ENCODE results near the gene SRSF5.

The SRSF5 gene

DNA sequence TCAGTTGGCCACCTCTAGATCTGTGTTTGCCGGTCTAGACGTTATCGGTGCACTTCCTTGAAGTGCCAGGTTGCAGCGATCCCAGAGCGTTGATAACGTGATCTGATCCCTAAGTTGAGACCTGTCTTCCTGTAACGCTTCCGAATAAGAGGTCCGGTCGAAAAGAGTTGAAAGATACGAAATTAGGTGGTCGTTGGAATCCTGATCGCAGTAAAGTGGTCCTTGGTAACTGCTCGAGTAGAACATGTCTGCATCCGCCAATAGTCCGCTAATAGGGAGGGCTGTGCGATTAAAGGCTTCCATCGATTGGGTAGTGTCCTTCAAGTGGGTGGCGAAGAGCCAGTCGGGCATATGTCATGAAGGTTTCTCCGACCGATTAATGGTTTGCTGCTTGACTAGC, 2.7 kb downstream of the SRSF5 start:
- FAIRE-seq: peak; percentile 58
- no peak for DNase-seq (ENCODE audit: insufficient read length, low spot score)

DNA sequence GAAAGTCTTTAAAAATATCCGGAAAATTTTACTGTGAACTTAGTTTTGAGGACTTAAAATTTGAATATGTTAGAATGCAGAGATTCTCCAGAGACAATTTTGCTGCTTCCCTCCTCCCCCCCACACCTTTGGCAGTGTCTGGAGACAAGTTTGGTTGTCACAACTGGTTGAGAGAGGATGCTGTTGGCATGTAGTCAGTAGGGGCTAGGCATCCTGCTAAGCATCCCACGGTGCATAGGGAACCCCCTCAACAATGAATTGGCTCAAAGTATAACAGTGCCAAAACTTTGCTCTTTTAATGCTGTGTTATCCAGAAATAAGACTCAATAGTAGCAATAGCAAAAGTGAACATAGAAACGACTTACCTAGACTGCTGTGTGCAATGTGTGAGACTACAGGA, 3.6 kb downstream of the SRSF5 start:
- DNase-seq (ENCODE audit: insufficient read length, low spot score): no peak
- FAIRE-seq: no peak

DNA sequence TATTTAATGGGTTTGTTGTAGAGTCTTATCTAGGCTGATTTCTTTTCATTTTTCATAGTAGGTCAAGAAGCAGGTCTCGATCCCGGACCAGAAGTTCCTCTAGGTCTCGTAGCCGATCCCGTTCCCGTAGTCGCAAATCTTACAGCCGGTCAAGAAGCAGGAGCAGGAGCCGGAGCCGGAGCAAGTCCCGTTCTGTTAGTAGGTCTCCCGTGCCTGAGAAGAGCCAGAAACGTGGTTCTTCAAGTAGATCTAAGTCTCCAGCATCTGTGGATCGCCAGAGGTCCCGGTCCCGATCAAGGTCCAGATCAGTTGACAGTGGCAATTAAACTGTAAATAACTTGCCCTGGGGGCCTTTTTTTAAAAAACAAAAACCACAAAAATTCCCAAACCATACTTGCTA, 4.2 kb downstream of the SRSF5 start:
- DNase-seq (ENCODE audit: insufficient read length, low spot score) (no peak), FAIRE-seq (no peak)

DNA sequence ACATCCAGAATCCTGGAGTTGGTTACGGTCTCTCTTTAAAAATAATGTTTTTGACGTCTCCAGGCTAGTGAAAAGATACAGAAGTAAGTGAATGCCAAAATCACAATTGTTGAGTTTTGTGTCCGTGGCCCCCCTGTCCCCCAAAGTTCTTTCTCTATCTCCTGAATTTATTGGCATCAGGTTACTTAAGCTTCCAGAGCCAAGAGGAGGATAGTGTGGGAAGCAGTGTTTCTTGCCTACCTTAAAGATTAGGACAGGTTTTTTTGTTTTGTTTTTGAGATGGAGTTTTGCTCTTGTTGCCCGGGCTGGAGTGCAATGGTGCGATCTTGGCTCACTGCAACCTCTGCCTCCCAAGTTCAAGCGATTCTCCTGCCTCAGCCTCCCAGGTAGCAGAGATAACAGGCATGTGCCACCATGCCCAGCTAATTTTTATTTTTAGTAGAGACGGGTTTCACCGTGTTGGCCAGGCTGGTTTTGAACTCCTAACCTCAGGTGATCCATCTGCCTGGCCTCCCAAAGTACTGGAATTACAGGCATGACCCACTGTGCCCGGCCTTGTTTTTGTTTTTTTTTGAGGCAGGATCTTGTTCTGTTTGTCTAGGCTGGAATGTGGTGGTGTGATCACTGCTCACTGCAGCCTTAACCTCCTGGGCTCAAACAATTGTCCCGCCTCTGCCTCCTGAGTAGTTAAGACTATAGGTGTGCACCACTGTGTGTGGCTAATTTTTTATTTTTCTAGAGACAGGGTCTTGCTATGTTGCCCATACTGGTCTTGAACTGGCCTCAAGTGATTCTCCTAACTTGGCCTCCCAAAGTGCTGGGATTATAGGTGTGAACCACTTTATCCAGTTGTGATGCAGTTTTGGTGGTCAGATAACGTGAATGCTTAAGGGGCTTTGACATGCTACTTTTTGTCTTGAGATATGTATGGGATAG, 5.4 kb downstream of the SRSF5 start:
- DNase-seq (ENCODE audit: insufficient read length, low spot score) (no peak), FAIRE-seq (peak; percentile 88)

DNA sequence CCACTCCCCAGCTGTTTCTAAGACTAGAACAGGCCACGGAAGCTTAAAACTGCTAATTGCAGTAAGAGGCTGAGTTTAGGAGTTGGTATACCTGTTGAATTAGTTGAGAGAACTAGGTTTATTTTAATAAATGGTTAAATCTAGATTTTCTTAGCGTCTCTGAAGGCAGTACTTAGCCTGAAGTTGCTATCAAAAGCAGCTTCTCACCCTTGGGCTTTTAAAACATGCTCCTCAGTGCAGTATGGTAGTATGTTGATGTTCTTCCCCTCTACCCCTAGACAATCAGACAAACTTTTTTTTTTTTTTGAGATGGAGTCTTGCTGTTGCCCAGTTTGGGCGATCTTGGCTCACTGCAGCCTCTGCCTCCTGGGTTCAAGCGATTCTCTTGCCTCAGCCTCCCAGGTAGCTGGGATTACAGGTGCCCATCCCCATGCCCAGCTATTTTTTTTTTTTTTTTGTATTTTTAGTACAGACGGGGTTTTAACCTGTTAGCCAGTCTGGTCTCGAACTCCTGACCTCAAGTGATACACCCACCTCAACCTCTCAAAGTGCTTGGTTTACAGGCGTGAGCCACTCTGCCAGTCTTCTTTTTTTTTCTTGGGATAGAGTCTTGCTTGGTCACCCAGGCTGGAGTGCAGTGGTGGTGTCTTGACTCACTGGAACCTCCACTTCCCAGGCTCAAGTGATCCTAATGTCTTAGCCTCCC, 6.8 kb downstream of the SRSF5 start:
- FAIRE-seq: peak; percentile 40
- DNase-seq (ENCODE audit: insufficient read length, low spot score): no peak

DNA sequence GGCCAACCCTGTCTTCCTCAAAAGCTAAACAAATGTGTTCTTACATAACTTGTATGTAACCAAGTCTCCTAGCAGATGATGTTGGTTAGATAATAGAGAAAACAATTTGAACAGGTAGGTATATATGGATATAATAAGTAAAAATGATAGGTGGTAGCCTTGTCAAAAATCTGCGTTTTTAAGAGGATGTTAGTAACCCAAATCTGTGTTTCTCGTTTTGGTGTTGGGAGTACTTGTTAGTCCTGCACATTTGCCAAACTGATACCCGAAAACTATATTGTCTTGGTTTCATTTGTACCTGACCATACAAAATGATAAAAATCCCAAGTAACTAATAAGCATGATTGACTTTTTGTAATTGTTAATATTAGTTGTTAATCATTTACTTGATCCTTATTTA, 8.1 kb downstream of the SRSF5 start:
- no peak for FAIRE-seq
- DNase-seq (ENCODE audit: insufficient read length, low spot score): no peak

DNA sequence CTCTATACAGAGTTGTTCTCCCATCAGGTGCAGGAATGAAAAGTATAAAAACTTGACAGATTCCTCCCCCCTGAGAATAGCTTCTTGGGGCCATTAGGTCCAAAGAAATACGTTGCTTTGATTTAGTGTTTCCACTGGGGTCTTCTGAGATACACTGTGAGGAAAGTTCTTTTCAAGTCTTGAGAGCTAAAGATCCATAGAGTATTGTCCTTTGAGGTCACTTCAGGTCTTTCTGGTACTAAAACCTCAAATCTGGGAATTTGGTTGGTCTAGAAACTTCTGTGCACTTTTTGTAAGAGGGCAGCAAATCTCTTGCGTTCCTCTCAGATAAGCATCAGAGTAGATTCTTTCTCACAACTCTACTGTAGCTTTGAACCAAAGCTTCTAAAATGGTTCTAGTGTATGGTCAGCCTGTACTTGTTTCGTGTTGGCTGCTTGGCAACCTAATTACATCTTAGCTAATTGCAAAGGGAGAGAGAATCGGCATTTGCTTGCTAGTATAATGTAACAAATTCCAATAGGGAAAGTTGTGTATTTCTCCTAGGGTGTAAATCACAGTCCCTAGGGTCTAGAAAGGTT, 10.0 kb downstream of the SRSF5 start:
- peak; percentile 81 for FAIRE-seq
- DNase-seq (ENCODE audit: insufficient read length, low spot score): no peak

DNA sequence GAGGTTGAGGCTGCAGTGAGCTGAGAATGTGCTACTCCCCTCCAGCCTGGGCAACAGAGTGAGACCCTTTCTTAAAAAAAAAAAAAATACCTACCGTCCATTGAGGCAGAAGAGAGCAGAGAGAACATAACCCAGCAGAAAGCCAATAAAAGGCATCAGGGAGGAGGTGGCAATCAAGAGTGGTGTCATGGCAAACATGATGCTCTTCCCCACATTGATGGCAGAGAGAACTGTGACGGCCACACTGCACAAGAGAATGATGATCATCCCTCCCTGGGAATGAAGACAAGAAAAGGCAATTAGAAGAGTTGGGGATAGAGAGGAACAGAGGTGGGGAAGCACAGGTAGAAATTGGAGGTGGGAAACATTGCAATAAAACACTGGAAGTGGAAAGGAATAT, 12.1 kb downstream of the SRSF5 start:
- DNase-seq (ENCODE audit: insufficient read length, low spot score): no peak
- peak; percentile 77 for FAIRE-seq

DNA sequence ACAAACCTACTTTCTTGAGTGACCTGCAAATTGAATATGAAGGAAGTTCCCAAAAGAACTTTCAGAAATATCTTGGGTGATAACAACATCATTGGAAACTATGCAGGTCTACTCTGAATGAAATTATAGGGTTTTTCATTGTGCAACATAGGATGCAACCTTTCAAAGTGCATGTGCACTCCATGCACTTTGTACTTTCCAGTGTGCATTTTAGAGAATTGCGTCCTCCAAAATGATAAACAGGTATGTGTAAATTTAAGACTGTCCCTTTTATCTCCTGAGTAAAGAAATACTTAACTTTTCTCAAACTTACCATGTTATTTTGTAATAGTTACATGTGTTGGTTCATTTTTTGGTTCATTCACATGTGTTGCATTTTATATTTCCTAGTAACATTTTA, 13.2 kb downstream of the SRSF5 start:
- no peak for DNase-seq (ENCODE audit: insufficient read length, low spot score)
- FAIRE-seq: no peak

DNA sequence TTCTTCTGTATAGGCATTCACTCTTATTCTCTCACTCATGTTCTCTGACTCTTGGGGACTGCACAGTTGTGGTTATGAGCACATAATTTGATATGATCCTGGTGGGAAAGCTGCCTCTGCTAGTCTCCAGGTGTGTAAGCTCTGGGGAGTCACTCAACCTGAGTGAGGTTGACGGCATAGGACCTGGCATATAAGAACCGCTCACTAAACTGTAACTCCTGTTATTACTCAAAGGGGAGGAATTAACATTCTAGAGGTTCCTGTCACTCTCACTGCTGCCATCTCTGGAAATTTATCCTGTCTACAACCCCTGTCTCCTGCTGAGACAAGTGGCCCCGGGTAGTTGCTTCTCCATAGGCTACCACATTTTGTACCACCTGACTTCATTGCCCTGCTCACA, 14.0 kb downstream of the SRSF5 start:
- DNase-seq (ENCODE audit: insufficient read length, low spot score): no peak

DNA sequence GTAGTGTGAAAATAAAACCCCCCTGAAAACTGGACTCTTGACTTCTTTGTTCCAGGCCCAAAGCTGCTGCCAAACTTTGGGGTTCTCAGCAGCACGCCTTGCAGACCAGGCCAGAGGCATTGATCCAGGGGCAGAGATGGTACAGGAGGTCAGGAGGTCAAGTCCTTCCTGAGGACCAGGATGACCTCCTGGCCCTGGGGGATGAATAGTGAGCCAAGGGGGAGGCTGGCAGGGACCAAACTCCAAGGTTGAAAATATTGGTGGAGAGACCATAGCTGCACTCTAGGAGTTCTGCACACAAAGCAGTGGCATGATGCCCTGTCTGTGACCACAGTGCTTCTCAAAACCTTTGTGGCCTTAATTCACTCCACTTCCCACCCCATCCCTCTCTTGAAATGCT, 18.0 kb downstream of the SRSF5 start:
- FAIRE-seq (no peak), DNase-seq (ENCODE audit: insufficient read length, low spot score) (no peak)

More for the DNA sequence above, 14.0 kb downstream of the SRSF5 start:
- FAIRE-seq: peak; percentile 23

DNA sequence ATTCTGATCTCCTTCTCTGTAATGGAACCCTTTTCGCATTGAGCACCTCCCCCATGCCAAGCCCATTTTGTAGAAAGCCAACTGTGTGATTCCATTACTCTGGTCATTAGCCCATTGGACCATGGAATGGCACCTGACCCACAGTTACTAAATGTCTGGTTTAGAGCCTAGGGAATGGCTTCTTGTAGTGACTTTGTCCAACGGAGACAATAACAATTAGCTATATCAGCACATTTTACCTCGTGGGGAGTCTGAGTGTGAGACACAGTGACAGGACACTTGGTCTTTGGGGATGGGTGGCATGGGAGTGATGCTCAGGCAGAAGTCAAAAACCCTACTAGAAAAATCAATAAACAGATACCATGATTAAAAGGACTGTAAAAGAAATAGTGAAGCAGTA, 19.7 kb downstream of the SRSF5 start:
- DNase-seq (ENCODE audit: insufficient read length, low spot score) (no peak), FAIRE-seq (peak; percentile 87)

DNA sequence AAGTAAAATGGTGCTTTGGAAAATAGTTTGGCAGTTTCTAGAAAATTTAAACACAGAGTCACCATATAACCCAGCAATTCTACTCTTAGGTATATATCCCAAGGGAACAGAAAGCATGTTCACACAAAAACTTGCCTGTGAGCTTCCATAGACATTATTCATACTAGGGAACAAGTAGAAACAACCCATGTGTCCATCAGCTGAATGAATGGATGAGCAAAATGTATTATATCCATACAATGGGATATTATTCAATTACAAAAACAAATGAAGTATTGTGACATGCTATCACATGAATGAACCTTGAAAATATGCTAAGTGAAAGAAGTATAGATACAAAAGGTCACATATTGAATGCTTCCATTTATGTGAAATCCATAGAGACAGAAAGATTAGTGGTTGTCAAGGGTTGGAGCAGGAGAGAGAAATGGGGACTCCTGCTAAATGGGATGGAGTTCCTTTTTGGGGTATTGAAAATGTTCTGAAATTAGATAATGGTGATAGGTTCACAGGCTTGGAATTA, 22.2 kb downstream of the SRSF5 start:
- FAIRE-seq (peak; percentile 55), DNase-seq (ENCODE audit: insufficient read length, low spot score) (no peak)

DNA sequence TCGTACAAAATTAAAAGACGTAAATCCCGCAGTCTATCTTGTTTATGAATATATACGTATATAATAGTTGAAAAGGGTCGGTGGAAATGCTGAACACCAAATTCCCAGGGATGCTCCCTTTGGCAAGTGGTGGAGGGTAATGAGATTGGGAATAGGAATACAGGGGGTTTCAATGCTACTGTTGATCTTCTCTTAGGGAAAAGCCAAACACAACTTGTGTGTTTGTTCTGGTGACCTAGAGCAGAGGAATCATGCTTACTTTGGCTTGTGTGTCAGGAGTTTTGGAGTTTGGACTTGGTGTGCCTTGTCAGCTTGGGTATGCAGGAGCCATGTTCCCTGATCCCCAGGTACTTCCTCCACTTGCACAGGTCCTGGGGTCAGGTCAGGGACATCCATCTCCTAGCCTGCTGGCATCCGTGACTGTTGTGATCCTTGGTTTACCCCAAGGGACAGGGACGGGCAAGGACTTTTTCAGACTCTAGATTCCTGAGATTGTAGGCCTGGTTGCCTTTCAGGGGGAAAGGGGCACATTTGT, 26.0 kb downstream of the SRSF5 start:
- FAIRE-seq (peak; percentile 91), DNase-seq (ENCODE audit: insufficient read length, low spot score) (no peak)

DNA sequence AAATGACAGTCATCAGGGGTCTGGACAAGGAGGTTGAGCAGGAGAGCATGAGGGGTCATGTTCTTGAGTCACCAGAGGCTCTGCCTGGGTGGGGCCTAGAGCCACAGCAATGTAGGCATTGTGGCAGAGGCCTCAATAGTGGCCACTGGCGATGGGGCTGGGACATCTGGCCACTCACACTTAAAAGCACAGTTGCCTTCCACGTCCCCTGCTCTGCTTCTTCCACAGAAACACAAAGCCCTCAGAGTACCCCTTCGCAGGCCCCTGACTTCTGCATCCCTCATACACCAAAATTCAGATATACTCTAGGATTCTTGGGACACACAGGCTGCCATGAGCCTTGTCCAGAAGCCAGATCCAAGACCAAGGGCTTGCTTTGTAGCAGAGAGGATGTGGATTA, 27.8 kb downstream of the SRSF5 start:
- DNase-seq (ENCODE audit: insufficient read length, low spot score) (no peak), FAIRE-seq (no peak)

DNA sequence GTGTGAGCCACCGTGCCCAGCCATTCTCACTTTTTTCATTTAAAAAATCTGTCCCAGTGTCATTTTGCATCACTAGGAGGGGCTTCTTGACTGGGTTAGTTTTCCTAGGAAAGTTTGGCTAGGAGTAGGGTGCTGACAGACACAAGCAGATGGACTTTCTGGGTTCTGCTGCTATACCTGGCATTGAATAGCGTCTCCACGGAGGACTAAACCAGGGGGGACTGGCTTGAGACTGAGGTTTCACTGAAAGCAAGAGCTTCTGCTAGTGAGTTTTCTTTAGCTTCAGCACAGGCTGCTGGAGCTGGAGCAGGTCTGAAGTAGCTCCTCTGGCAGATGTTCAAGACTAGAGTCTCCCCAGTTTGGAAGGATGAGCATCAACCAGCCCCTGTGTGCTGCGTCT, 28.7 kb downstream of the SRSF5 start:
- no peak for FAIRE-seq
- no peak for DNase-seq (ENCODE audit: insufficient read length, low spot score)

DNA sequence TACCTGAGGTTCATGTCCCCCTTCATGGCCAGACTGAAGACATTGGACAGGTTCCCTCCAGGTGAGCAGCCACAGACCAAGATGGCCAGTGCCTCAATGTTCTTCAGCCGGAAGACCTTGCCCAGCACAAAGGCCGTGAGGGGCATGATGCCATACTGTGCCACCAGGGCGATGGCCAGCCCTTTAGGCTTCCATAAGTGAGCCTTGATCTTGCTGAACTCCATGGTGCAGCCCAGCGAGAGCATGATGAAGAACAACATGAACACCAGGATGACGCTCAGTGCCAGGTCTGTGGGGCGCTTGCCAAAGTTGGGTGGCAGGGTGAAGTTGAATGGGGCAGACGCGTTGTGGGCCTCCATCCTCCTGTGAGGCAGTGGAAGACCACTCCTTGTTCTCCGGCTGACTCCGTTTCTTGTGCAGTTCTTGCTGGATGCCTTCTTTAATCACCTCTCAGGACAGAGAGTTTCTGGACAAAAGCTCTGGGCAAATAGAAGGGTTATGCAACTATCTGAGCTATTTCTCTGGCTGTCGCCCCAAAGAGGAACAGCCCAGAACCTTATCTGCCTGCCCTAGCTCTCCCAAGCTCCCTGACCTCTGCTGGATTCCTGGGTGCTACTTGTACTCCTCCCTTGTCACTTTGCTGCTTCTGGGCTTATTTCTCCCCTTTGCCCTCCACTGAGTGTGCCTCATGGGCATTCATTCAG, 30.0 kb downstream of the SRSF5 start, which contains the start of gene SLC10A1:
TSS of gene SLC10A1 (minus strand) at position 445 of the 704 bp plus-strand sequence. CDS start at position 359, 86 bp downstream.
- peak; percentile 80 for FAIRE-seq
- no peak for DNase-seq (ENCODE audit: insufficient read length, low spot score)

DNA sequence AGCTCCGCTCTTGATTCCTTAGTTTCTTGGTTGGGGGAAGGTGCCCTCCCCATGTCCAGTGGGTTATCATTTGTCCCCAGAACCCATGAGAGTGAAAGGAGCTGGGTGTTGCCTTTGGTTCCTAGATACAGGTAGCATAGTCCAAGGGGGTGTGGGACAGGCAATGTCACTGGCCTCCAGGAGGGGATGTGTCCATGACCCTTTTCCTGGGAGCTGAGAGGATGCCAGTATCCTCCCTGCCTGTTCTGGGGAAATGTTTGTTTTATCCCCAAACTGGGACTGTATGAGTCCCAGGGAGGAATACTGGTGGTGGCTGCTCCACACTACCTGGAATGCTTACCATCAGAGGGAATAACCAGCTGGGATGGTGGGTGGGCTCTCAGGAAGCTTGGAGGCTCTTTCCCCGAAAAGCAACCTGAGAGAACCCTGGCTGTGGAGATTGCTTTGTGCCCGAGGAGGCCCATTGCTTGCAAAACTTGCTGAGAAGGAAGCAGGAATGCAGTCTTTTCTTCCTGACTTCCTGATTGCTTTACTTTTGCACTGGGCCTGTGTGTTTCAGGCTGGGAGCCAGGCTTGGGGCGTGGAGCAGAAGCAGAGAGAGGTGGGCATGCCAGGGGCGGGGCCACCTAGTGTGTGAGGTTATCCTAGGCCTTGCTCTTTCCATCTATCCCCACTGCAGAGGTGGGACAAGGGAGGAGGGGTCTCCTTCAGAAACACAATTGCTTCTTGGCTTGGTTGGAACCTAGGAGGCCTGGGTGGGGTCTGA, 30.8 kb downstream of the SRSF5 start:
- DNase-seq (ENCODE audit: insufficient read length, low spot score) (no peak), FAIRE-seq (peak; percentile 44)

DNA sequence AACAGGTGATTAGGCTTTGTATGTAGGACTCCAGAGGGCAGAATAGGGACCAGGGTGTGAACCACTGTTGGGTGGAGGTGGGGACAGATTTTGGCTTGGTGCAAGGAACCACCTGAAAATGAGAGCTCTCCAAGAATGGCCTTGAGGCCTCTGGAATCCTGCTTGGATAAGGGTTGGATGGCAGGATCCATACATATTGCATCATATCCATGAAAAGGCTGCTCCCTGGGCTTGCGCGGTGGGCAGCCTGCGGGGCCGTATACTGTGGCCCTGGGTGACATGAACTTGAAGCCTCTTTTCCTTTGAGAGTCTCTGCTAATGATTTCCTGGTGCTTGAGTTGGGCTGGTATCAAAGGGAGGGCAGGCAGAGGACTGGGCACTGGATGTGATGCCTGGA, 31.4 kb downstream of the SRSF5 start:
- FAIRE-seq (peak; percentile 48), DNase-seq (ENCODE audit: insufficient read length, low spot score) (no peak)

DNA sequence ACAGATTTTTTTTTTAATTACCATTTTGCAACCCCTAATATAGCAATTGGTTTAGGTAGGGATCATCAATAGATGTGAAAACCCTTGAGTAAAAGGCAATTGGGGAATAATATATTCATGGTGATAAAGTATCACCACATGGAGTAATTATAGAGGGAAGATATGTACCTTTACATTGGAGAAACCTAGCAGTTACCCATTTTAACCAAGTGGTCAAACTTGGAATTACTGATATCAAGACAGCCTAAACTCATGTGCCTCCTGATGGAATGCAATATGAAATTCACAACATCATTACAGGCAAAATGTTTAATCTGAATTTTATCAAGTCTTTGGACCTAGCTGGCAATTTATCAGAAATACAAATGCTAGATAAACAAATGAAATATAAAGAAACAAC, 36.8 kb downstream of the SRSF5 start:
- DNase-seq (ENCODE audit: insufficient read length, low spot score) (no peak), FAIRE-seq (no peak)

All from HTR-8/SVneo (cell line).